GM23338 (cell line): ENCODE data around the gene TOM1L1. TPM values are rescaled to one million over a fixed set of nuclear protein-coding genes. Genes with fewer than 3 reads are reported as not detected.
A peak's percentile ranks its signal among the peaks of the same experiment; 100 is the strongest.

Source experiments
- ATAC-seq: fragments of 200-7000 bp; cut with Tn5 transposase; 3 replicates; pipeline ENCODE4 v1.9.1; 2020
- DNase-seq: peaks from one replicate; pipeline ENCODE4 v3.0.0-alpha.2; 2015; ENCODE audit warnings: low spot score
- H2AFZ ChIP-seq: fragments of 200-600 bp; sonication (generic); 2 replicates; pipeline ENCODE4 v1.8.0; 2016; ENCODE audit warnings: antibody characterized with exemption, mild to moderate bottlenecking, moderate library complexity
- H3F3A ChIP-seq: fragments of 200-600 bp; sonication (generic); replicated peaks from 2 replicates; pipeline ENCODE4 v1.8.0; 2017; ENCODE audit warnings: antibody characterized with exemption, mixed run types, low read depth
- H3K27ac ChIP-seq: fragments of 200-600 bp; sonication (generic); 2 replicates; pipeline ENCODE4 v1.6.1; 2016; ENCODE audit warnings: low read depth
- H3K27me3 ChIP-seq: fragments of 200-600 bp; sonication (generic); 2 replicates; pipeline ENCODE4 v1.8.0; 2016; ENCODE audit warnings: mild to moderate bottlenecking, mixed run types, moderate library complexity; ENCODE audit not compliant: insufficient read depth
- H3K36me3 ChIP-seq: fragments of 200-600 bp; sonication (generic); 2 replicates; pipeline ENCODE4 v1.8.0; 2016; ENCODE audit warnings: mild to moderate bottlenecking; ENCODE audit not compliant: insufficient read depth
- H3K4me1 ChIP-seq: fragments of 200-600 bp; sonication (generic); 2 replicates; pipeline ENCODE4 v1.8.0; 2016; ENCODE audit warnings: mild to moderate bottlenecking, moderate library complexity; ENCODE audit not compliant: insufficient read depth
- H3K4me2 ChIP-seq: fragments of 200-600 bp; sonication (generic); 2 replicates; pipeline ENCODE4 v1.7.1; 2017; ENCODE audit warnings: mixed run types
- H3K4me3 ChIP-seq: fragments of 200-600 bp; sonication (generic); 2 replicates; pipeline ENCODE4 v1.6.1; 2016; ENCODE audit warnings: mixed run types
- H3K79me2 ChIP-seq: fragments of 200-600 bp; sonication (generic); replicated peaks from 2 replicates; pipeline ENCODE4 v1.8.0; 2017; ENCODE audit warnings: mild to moderate bottlenecking; ENCODE audit not compliant: insufficient read depth
- H3K9me2 ChIP-seq: fragments of 200-600 bp; sonication (generic); 2 replicates; pipeline ENCODE4 v1.8.0; 2017; ENCODE audit not compliant: insufficient read depth
- H4K20me1 ChIP-seq: fragments of 200-600 bp; sonication (generic); replicated peaks from 2 replicates; pipeline ENCODE4 v1.8.0; 2017; ENCODE audit warnings: mild to moderate bottlenecking; ENCODE audit not compliant: insufficient read depth
- H3K27ac Mint-ChIP-seq: 2 replicates; pipeline ENCODE4 v1.8.0; 2020; ENCODE audit warnings: inconsistent platforms, mild to moderate bottlenecking, moderate library complexity, mixed read lengths
- H3K27me3 Mint-ChIP-seq: 3 replicates; pipeline ENCODE4 v1.8.0; 2022; ENCODE audit warnings: low read depth, mild to moderate bottlenecking, moderate library complexity, mixed read lengths, inconsistent platforms; ENCODE audit not compliant: insufficient read depth, poor library complexity
- H3K36me3 Mint-ChIP-seq: 3 replicates; pipeline ENCODE4 v1.8.0; 2021; ENCODE audit warnings: low read depth, mild to moderate bottlenecking, inconsistent platforms, moderate library complexity, mixed read lengths
- H3K4me1 Mint-ChIP-seq: 3 replicates; pipeline ENCODE4 v1.8.0; 2020; ENCODE audit warnings: mild to moderate bottlenecking, inconsistent platforms, mixed read lengths
- H3K4me3 Mint-ChIP-seq: 3 replicates; pipeline ENCODE4 v1.8.0; 2021; ENCODE audit warnings: moderate library complexity, mild to moderate bottlenecking, inconsistent platforms, mixed read lengths
- H3K9me3 Mint-ChIP-seq: 3 replicates; pipeline ENCODE4 v1.8.0; 2020; ENCODE audit warnings: moderate library complexity, mild to moderate bottlenecking, inconsistent platforms, mixed read lengths
- CREB1 ChIP-seq: fragments of 250-450 bp; sonication (Bioruptor Pico); IDR thresholded peaks from 2 replicates; pipeline ENCODE4 v1.5.0; 2020; ENCODE audit warnings: low read depth, mild to moderate bottlenecking, moderate library complexity
- CTCF ChIP-seq, 2 experiments: fragments of 200-600 bp in 1 of 2; sonication (generic) in 1 of 2; conservative IDR thresholded peaks; 2 replicates each; pipeline versions ENCODE4 v1.5.1 to v1.6.1; 2016 to 2017; ENCODE audit warnings: antibody characterized with exemption in 2 of 2, low read depth in 2 of 2, mild to moderate bottlenecking in 2 of 2, moderate library complexity in 1 of 2
- ETS1 ChIP-seq: IDR thresholded peaks from 2 replicates; pipeline ENCODE4 v1.6.1; 2016; ENCODE audit warnings: antibody characterized with exemption
- EZH2 ChIP-seq: fragments of 200-600 bp; sonication (generic); IDR thresholded peaks from one replicate; pipeline ENCODE4 v1.8.0; 2017; ENCODE audit warnings: antibody characterized with exemption, mild to moderate bottlenecking, low read depth; ENCODE audit not compliant: unreplicated experiment
- EZH2phosphoT487 ChIP-seq: fragments of 200-600 bp; sonication (generic); IDR thresholded peaks from one replicate; pipeline ENCODE4 v1.8.1; 2018; ENCODE audit warnings: antibody characterized with exemption; ENCODE audit not compliant: unreplicated experiment
- JUNB ChIP-seq: IDR thresholded peaks from one replicate; pipeline ENCODE4 v1.6.1; 2016; ENCODE audit warnings: antibody characterized with exemption; ENCODE audit not compliant: unreplicated experiment
- NANOG ChIP-seq: IDR thresholded peaks from 2 replicates; pipeline ENCODE4 v1.6.1; 2016; ENCODE audit warnings: antibody characterized with exemption, borderline replicate concordance
- POLR2AphosphoS5 ChIP-seq: IDR thresholded peaks from 2 replicates; pipeline ENCODE4 v1.6.1; 2016; ENCODE audit warnings: antibody characterized with exemption, low read depth
- REST ChIP-seq: IDR thresholded peaks from one replicate; pipeline ENCODE4 v1.6.1; 2018; ENCODE audit warnings: antibody characterized with exemption; ENCODE audit not compliant: unreplicated experiment
- STAT1 ChIP-seq: IDR thresholded peaks from one replicate; pipeline ENCODE4 v1.6.1; 2016; ENCODE audit warnings: antibody characterized with exemption; ENCODE audit not compliant: unreplicated experiment
- ZNF114 ChIP-seq: fragments of 250-450 bp; sonication (Bioruptor Pico); IDR thresholded peaks from 2 replicates; pipeline ENCODE4 v1.5.0; 2020; ENCODE audit warnings: mild to moderate bottlenecking, moderate library complexity
- ZNF331 ChIP-seq: fragments of 250-450 bp; sonication (Bioruptor Pico); IDR thresholded peaks from 2 replicates; pipeline ENCODE4 v1.5.0; 2020; ENCODE audit warnings: low read depth, mild to moderate bottlenecking, moderate library complexity
- ZNF462 ChIP-seq: fragments of 250-450 bp; sonication (Bioruptor Pico); IDR thresholded peaks from 2 replicates; pipeline ENCODE4 v1.5.0; 2020; ENCODE audit warnings: mild to moderate bottlenecking, moderate library complexity
- polyA plus RNA-seq: library from polyadenylated mRNA; unstranded; fragments of >200 nt; fragmentation: Nextera tagmentation; extraction: Ambion mirVana; gene quantifications from 2 replicates; pipeline ENCODE4 v1.2.1, GENCODE V29; 2016
- total RNA-seq: library from RNA; depleted of rRNA; stranded (reverse); fragments of >200 nt; shearing (Covaris generic); gene quantifications from 2 replicates; pipeline ENCODE4 v1.2.3, GENCODE V29; 2014

Gene TOM1L1
- total and polyA plus RNA-seq, 2 experiments from 2014 or later: 46.8 to 58.0 TPM

- H3K9me3 Mint-ChIP-seq: no peaks in the 10 kb centered on the region
- Histone ChIP-seq H3K4me2 (no peak overlapping the region), H3K4me3 (no peak overlapping the region), H3F3A (no peaks in the 10 kb centered on the region), H2AFZ (no peak overlapping the region), H3K4me1 (no peaks in the 10 kb centered on the region), H3K79me2 (no peaks in the 10 kb centered on the region), H3K36me3 (peaks cover 72% of the 10 kb centered on the region), H3K9me2 (no peaks in the 10 kb centered on the region), H3K27me3 (no peaks in the 10 kb centered on the region), H4K20me1 (0 out of 2 replicates have a peak, but pooled peaks cover 3% of the 10 kb centered on the region), H3K27ac (no peak overlapping the region)
- peaks cover 86% of the 10 kb centered on the region for H3K36me3 Mint-ChIP-seq
- no peak for TF ChIP-seq ETS1
- no peak for TF ChIP-seq CREB1
- TF ChIP-seq JUNB: no peak
- no peak for TF ChIP-seq ZNF462 (CRISPR knock-in tag)
- no peak for TF ChIP-seq EZH2
- no peak for TF ChIP-seq CTCF (conservative IDR thresholded peaks at IDR 0.05; ENCODE audit: low read depth in 2 of 2)
- no peak for TF ChIP-seq NANOG
- no peak for TF ChIP-seq POLR2AphosphoS5
- TF ChIP-seq ZNF331: no peak
- TF ChIP-seq STAT1: no peak
- no peak for TF ChIP-seq EZH2phosphoT487
- no peak for TF ChIP-seq REST
- TF ChIP-seq ZNF114 (CRISPR knock-in tag): no peak
- H3K27me3 Mint-ChIP-seq: peaks cover 3% of the 10 kb centered on the region
- H3K4me1 Mint-ChIP-seq: no peaks in the 10 kb centered on the region
- no peak for DNase-seq
- H3K27ac Mint-ChIP-seq: 0 out of 2 replicates have a peak overlapping the region, but pooled peaks have one; percentile 33
- ATAC-seq: no peak
- H3K4me3 Mint-ChIP-seq: no peak overlapping the region
Measured at GRCh38 chr17:54933921-54934320, 33.3 kb downstream of the TOM1L1 start.
